ENCODE measurements around the gene CHKA.

The CHKA gene

GRCh38 chr11:68014157-68014946 is 106.8 kb downstream of the CHKA start:
- H3F3A ChIP-seq (ENCODE audit: low read depth), result no peaks in the 10 kb centered on the region
- no peaks in the 10 kb centered on the region for H3K9me3 ChIP-seq (ENCODE audit: insufficient read depth, low read depth, low read length)
- no peaks in the 10 kb centered on the region for H3K9me2 ChIP-seq (replicated peaks; ENCODE audit: low read depth, low read length)
- H3K27me3 ChIP-seq (ENCODE audit: insufficient read depth, low read length, poor library complexity, severe bottlenecking), result no peaks in the 10 kb centered on the region
- TF ChIP-seq CTCF (conservative IDR thresholded peaks at IDR 0.05; ENCODE audit: low read length) (no peak), EZH2phosphoT487 (IDR thresholded peaks at IDR 0.05; ENCODE audit: borderline replicate concordance) (no peak)
- peaks cover 25% of the 10 kb centered on the region for H3K4me1 ChIP-seq (ENCODE audit: insufficient read depth, low read length, poor library complexity, severe bottlenecking)
- H3K79me2 ChIP-seq (ENCODE audit: insufficient read depth, low read length), result no peaks in the 10 kb centered on the region
- H2AFZ ChIP-seq (ENCODE audit: low read length), result no peak overlapping the region
- no peak overlapping the region for H3K4me2 ChIP-seq (ENCODE audit: low read depth, low read length, poor library complexity, severe bottlenecking)
- no peak overlapping the region for H3K9ac ChIP-seq (ENCODE audit: low read depth, low read length, poor library complexity, severe bottlenecking)
- H4K20me1 ChIP-seq (ENCODE audit: insufficient read depth, low read length, poor library complexity, severe bottlenecking), result no peaks in the 10 kb centered on the region
- H3K4me3 ChIP-seq (ENCODE audit: low read length, poor library complexity, severe bottlenecking), result no peak overlapping the region
- no peaks in the 10 kb centered on the region for H3K36me3 ChIP-seq (ENCODE audit: insufficient read depth, low read length)

- TF ChIP-seq CTCF (conservative IDR thresholded peaks at IDR 0.05; ENCODE audit: low read length) (no peak), EZH2phosphoT487 (IDR thresholded peaks at IDR 0.05; ENCODE audit: borderline replicate concordance) (no peak)
- H3K4me2 ChIP-seq (ENCODE audit: low read depth, low read length, poor library complexity, severe bottlenecking), result no peak overlapping the region
- no peak overlapping the region for H3K9ac ChIP-seq (ENCODE audit: low read depth, low read length, poor library complexity, severe bottlenecking)
- H3K36me3 ChIP-seq (ENCODE audit: insufficient read depth, low read length), result no peaks in the 10 kb centered on the region
- no peak overlapping the region for H3K4me3 ChIP-seq (ENCODE audit: low read length, poor library complexity, severe bottlenecking)
- H3K27me3 ChIP-seq (ENCODE audit: insufficient read depth, low read length, poor library complexity, severe bottlenecking), result no peaks in the 10 kb centered on the region
- no peaks in the 10 kb centered on the region for H3K79me2 ChIP-seq (ENCODE audit: insufficient read depth, low read length)
- H3F3A ChIP-seq (ENCODE audit: low read depth), result no peaks in the 10 kb centered on the region
- H4K20me1 ChIP-seq (ENCODE audit: insufficient read depth, low read length, poor library complexity, severe bottlenecking), result no peaks in the 10 kb centered on the region
- no peaks in the 10 kb centered on the region for H3K9me2 ChIP-seq (replicated peaks; ENCODE audit: low read depth, low read length)
- no peaks in the 10 kb centered on the region for H3K9me3 ChIP-seq (ENCODE audit: insufficient read depth, low read depth, low read length)
- H2AFZ ChIP-seq (ENCODE audit: low read length), result no peak overlapping the region
- peaks cover 29% of the 10 kb centered on the region for H3K4me1 ChIP-seq (ENCODE audit: insufficient read depth, low read length, poor library complexity, severe bottlenecking)
These were observed 107.5 kb downstream of the CHKA start for GRCh38 chr11:68013611-68014156.

GRCh38 chr11:68012843-68013610 is 108.2 kb downstream of the CHKA start:
- Histone ChIP-seq H3K4me1 (ENCODE audit: insufficient read depth, low read length, poor library complexity, severe bottlenecking) (peaks cover 29% of the 10 kb centered on the region), H3F3A (ENCODE audit: low read depth) (no peaks in the 10 kb centered on the region), H3K4me3 (ENCODE audit: low read length, poor library complexity, severe bottlenecking) (no peak overlapping the region), H3K79me2 (ENCODE audit: insufficient read depth, low read length) (no peaks in the 10 kb centered on the region), H4K20me1 (ENCODE audit: insufficient read depth, low read length, poor library complexity, severe bottlenecking) (no peaks in the 10 kb centered on the region), H2AFZ (ENCODE audit: low read length) (no peak overlapping the region), H3K9me3 (ENCODE audit: insufficient read depth, low read depth, low read length) (no peaks in the 10 kb centered on the region), H3K4me2 (ENCODE audit: low read depth, low read length, poor library complexity, severe bottlenecking) (no peak overlapping the region), H3K9me2 (replicated peaks; ENCODE audit: low read depth, low read length) (no peaks in the 10 kb centered on the region), H3K36me3 (ENCODE audit: insufficient read depth, low read length) (no peaks in the 10 kb centered on the region), H3K27me3 (ENCODE audit: insufficient read depth, low read length, poor library complexity, severe bottlenecking) (no peaks in the 10 kb centered on the region), H3K9ac (ENCODE audit: low read depth, low read length, poor library complexity, severe bottlenecking) (no peak overlapping the region)
- TF ChIP-seq CTCF (conservative IDR thresholded peaks at IDR 0.05; ENCODE audit: low read length) (no peak), EZH2phosphoT487 (IDR thresholded peaks at IDR 0.05; ENCODE audit: borderline replicate concordance) (no peak)
